HCT116 (cell line): ENCODE data around the gene IGFBP4. TPM values are rescaled to one million over a fixed set of nuclear protein-coding genes. Genes with fewer than 3 reads are reported as not detected.

Source experiments
- ATAC-seq: fragments of 200-7000 bp; cut with Tn5 transposase; 2 replicates; pipeline ENCODE4 v1.9.1; 2020; ENCODE audit warnings: mild to moderate bottlenecking, moderate library complexity
- BruUV-seq: library from RNA; stranded (reverse); fragments of 400-500 nt; replicated peaks from 2 replicates; lab custom pipeline; 2021; lab: Mats Ljungman, UMichigan
- CTCF ChIA-PET: fragments of 300-600 bp; sonication (Branson Sonifier 250); formaldehyde crosslinking; loops from one replicate; lab custom pipeline; 2021; ENCODE audit warnings: antibody characterized with exemption; lab: Charles Lee
- POLR2A ChIA-PET: fragments of 300-600, 350-600 bp; sonication (Branson Sonifier 250); formaldehyde crosslinking; loops from one replicate; lab custom pipeline; 2021; ENCODE audit warnings: antibody characterized with exemption; lab: Charles Lee
- RAD21 ChIA-PET, 2 experiments: fragments of 300-600 bp; sonication (Branson Sonifier 250); formaldehyde crosslinking; loops; one replicate each; lab custom pipeline; 2023; ENCODE audit warnings: low total read pairs in 2 of 2; ENCODE audit not compliant: uncharacterized antibody in 2 of 2, unreplicated experiment in 2 of 2, low non-redundant PET in 1 of 2; lab: Charles Lee
- DNase-seq: peaks from one replicate; pipeline ENCODE4 v3.0.0-alpha.2; 2010; ENCODE audit warnings: low read depth, low spot score
- H2AFZ ChIP-seq: fragments of 200-600 bp; shearing (Covaris generic), sonication (generic); 2 replicates; pipeline ENCODE4 v1.6.1; 2017; ENCODE audit warnings: low read depth, mixed run types, mixed read lengths, antibody characterized with exemption, low read length; ENCODE audit not compliant: poor library complexity, severe bottlenecking
- H3K27ac ChIP-seq: 2 replicates; pipeline ENCODE4 v1.5.1; 2012; ENCODE audit warnings: low read depth, low read length
- H3K27me3 ChIP-seq: fragments of 200-600 bp; sonication (generic); 2 replicates; pipeline ENCODE4 v1.6.1; 2016; ENCODE audit warnings: mixed run types, low read length, mixed read lengths; ENCODE audit not compliant: insufficient read depth
- H3K36me3 ChIP-seq, 2 experiments: fragments of 200-500 bp in 1 of 2; fragments of 200-600 bp in 1 of 2; sonication (Bioruptor generic) in 1 of 2; sonication (generic) in 1 of 2; 2 replicates each; pipeline versions ENCODE4 v1.5.1 to v1.6.1; 2014 to 2016; ENCODE audit warnings: low read length in 2 of 2, inconsistent platforms in 1 of 2, mixed read lengths in 1 of 2, mixed run types in 1 of 2; ENCODE audit not compliant: insufficient read depth in 2 of 2, control insufficient read depth in 1 of 2
- H3K4me1 ChIP-seq, 2 experiments: fragments of 200-600 bp in 1 of 2; sonication (generic) in 1 of 2; 2 replicates each; pipeline versions ENCODE4 v1.5.1 to v1.6.1; 2012 to 2017; ENCODE audit warnings: low read length in 2 of 2, inconsistent platforms in 1 of 2, mild to moderate bottlenecking in 1 of 2, mixed read lengths in 1 of 2, mixed run types in 1 of 2, moderate library complexity in 1 of 2; ENCODE audit not compliant: insufficient read depth in 2 of 2, control insufficient read depth in 1 of 2
- H3K4me2 ChIP-seq: fragments of 200-600 bp; sonication (generic); 2 replicates; pipeline ENCODE4 v1.6.1; 2017; ENCODE audit warnings: mixed run types, low read length, mixed read lengths
- H3K4me3 ChIP-seq, 2 experiments: fragments of 200-600 bp in 1 of 2; sonication (generic) in 1 of 2; replicated peaks in 1 of 2; 2 replicates each; pipeline ENCODE4 v1.5.1; 2011 to 2016; ENCODE audit warnings: low read length in 2 of 2, control low read depth in 1 of 2, low read depth in 1 of 2, mild to moderate bottlenecking in 1 of 2, mixed read lengths in 1 of 2, mixed run types in 1 of 2
- H3K79me2 ChIP-seq: fragments of 200-600 bp; sonication (generic); 2 replicates; pipeline ENCODE4 v1.6.1; 2017; ENCODE audit warnings: mild to moderate bottlenecking, mixed run types, low read length, moderate library complexity, mixed read lengths; ENCODE audit not compliant: insufficient read depth
- H3K9ac ChIP-seq: fragments of 200-600 bp; sonication (generic); 2 replicates; pipeline ENCODE4 v1.6.1; 2016; ENCODE audit warnings: low read length, mixed read lengths
- H3K9me2 ChIP-seq: fragments of 200-600 bp; sonication (generic), shearing (Covaris generic); 2 replicates; pipeline ENCODE4 v1.6.1; 2017; ENCODE audit warnings: mixed run types, mild to moderate bottlenecking, moderate library complexity; ENCODE audit not compliant: insufficient read depth
- H3K9me3 ChIP-seq, 2 experiments: fragments of 200-500 bp in 1 of 2; fragments of 200-600 bp in 1 of 2; sonication (Bioruptor generic) in 1 of 2; sonication (generic) in 1 of 2; 2 replicates each; pipeline ENCODE4 v1.6.1; 2014 to 2017; ENCODE audit warnings: low read length in 2 of 2, mixed read lengths in 2 of 2, inconsistent platforms in 1 of 2, low read depth in 1 of 2, mild to moderate bottlenecking in 1 of 2, mixed run types in 1 of 2, moderate library complexity in 1 of 2; ENCODE audit not compliant: control insufficient read depth in 1 of 2, insufficient read depth in 1 of 2
- H4K20me1 ChIP-seq: fragments of 200-600 bp; sonication (generic), shearing (Covaris generic); 2 replicates; pipeline ENCODE4 v1.6.1; 2017; ENCODE audit warnings: mixed run types, mild to moderate bottlenecking, moderate library complexity; ENCODE audit not compliant: insufficient read depth
- CEBPB ChIP-seq: IDR thresholded peaks from 2 replicates; pipeline ENCODE4 v1.6.1; 2012; ENCODE audit warnings: low read depth
- FOSL1 ChIP-seq: IDR thresholded peaks from 2 replicates; pipeline ENCODE4 v1.6.1; 2012; ENCODE audit warnings: low read depth
- JUND ChIP-seq: IDR thresholded peaks from 2 replicates; pipeline ENCODE4 v1.6.1; 2012
- POLR2A ChIP-seq: IDR thresholded peaks from 2 replicates; pipeline ENCODE4 v1.7.0; 2011; ENCODE audit warnings: borderline replicate concordance; ENCODE audit not compliant: insufficient read depth, insufficient read length; ENCODE audit errors: extremely low read depth
- RAD21 ChIP-seq: IDR thresholded peaks from 2 replicates; pipeline ENCODE4 v1.6.1; 2012; ENCODE audit warnings: low read depth, mild to moderate bottlenecking
- SP1 ChIP-seq: IDR thresholded peaks from 2 replicates; pipeline ENCODE4 v1.6.1; 2012; ENCODE audit warnings: low read depth
- YY1 ChIP-seq: IDR thresholded peaks from 2 replicates; pipeline ENCODE4 v1.6.1; 2011; ENCODE audit warnings: low read length, low read depth, moderate library complexity, mild to moderate bottlenecking; ENCODE audit not compliant: insufficient replicate concordance; ENCODE audit errors: extremely low read depth
- ZFX ChIP-seq: fragments of 450-650 bp; IDR thresholded peaks from 2 replicates; pipeline ENCODE4 v1.6.1; 2017
- intact Hi-C: fragments of 100-400 bp; cut with micrococcal nuclease; formaldehyde crosslinking; loops from 2 replicates; pipeline ENCODE4 v1.10.0; 2022
- total RNA-seq: library from RNA; stranded (reverse); gene quantifications from one replicate; pipeline ENCODE4 v1.2.1, GENCODE V29; 2021; ENCODE audit not compliant: unreplicated experiment

IGFBP4 gene
- total RNA-seq, 1 experiment from 2014 or later, result 2.0 TPM

DNA sequence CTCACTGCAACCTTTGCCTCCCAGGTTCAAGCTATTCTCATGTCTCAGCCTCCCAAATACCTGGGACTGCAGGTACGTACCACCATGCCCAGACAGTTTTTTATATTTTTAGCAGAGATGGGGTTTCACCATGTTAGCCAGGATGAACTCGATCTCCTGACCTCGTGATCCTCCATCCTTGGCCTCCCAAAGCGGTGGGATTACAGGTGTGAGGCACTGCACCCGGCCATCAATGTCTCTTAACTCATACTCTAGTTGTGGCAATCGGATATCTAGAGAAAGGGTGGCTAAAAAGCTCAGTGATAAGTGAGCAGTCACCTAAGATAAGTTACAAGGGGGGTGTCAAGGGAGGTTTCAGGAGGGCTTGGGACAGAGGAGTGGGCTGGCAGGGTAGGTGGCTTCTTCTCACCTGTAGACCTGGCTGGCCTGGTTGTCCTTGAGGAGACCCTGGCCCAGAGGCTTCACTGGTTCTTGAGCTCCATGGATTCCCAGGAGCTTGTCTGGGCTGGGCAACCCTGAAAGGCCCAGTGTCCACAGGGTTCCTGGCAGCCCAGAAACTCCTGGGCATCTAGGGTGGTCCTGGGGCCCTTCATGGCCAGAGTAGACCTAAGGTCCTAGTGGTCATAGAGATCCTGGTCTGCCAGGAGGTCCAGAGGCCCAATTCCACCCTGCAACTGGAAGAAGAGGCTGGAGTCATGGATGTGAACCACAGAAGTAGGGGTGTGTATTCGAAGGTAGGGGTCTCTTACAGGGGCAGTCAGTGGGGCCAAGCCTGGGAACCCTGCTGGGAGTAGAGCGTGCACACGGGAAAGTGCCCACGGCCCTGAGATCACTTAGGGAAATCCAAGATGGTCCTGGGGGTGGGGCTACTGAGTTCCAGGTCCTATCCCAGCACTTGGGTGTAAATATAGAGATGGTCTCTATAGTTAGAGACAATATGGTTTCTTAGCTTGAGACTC is 12.7 kb upstream of the IGFBP4 start (continued):
- TF ChIP-seq RAD21, result no peak

DNA sequence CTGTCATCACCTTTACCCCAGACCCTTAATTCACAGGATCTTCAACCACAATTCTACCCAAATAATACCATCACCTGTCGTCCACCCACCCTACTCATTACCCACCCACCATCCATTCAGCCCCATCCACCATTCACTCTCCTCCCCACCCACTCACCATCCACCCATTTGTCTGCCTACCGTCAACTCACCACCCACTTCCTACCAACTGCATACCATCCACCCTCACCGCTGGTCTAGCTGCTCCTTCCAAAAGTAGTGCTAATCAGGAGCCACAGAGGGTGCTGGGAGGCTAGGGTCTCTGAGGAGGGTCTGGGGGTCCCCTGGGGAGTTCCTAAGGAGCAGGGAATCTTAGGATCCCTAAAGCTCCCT is 12.0 kb upstream of the IGFBP4 start:
- no TSS peak for BruUV-seq
- no peak overlapping the region for H3K27ac ChIP-seq
- H3K9me2 ChIP-seq, result no peaks in the 10 kb centered on the region
- H3K4me1 ChIP-seq, result no peaks in the 10 kb centered on the region; a peak in 1 of 4 replicates
- H2AFZ ChIP-seq, result no peak overlapping the region
- no peak overlapping the region for H3K4me3 ChIP-seq
- no peaks in the 10 kb centered on the region for H4K20me1 ChIP-seq
- H3K27me3 ChIP-seq, result no peaks in the 10 kb centered on the region
- no peak for ATAC-seq
- H3K4me2 ChIP-seq, result no peak overlapping the region
- TF ChIP-seq JUND, result no peak
- TF ChIP-seq FOSL1, result no peak
- no peak for TF ChIP-seq YY1
- TF ChIP-seq SP1, result no peak
- TF ChIP-seq POLR2A, result no peak
- TF ChIP-seq ZFX, result no peak
- no peak for TF ChIP-seq CEBPB
- TF ChIP-seq, all 23 proteins: peak for 0
- intact Hi-C loops, result no loop called here
- POLR2A ChIA-PET, result no interaction called here
- CTCF ChIA-PET, result interaction anchor here (1.1 kb wide), 2 partner anchors 10 to 13 kb away, joined by 3 read pairs; partner anchors contain the start of gene TOP2A
- DNase-seq, result no peak
- Histone ChIP-seq H3K79me2 (no peaks in the 10 kb centered on the region), H3K9me3 (no peaks in the 10 kb centered on the region), H3K36me3 (no peaks in the 10 kb centered on the region), H3K9ac (no peak overlapping the region)
- RAD21 ChIA-PET, result no interaction called here
